ENCODE data around the gene HAGH.

- TF ChIP-seq RARB (CRISPR knock-in tag; IDR thresholded peaks at IDR 0.05) (no peak), PATZ1 (CRISPR knock-in tag; IDR thresholded peaks at IDR 0.05; ENCODE audit: borderline replicate concordance) (no peak), GLIS3 (CRISPR knock-in tag; IDR thresholded peaks at IDR 0.05) (no peak), OSR1 (CRISPR knock-in tag; IDR thresholded peaks at IDR 0.05) (no peak), ARNTL (CRISPR knock-in tag; IDR thresholded peaks at IDR 0.05; ENCODE audit: borderline replicate concordance, low read depth) (no peak), ESRRG (CRISPR knock-in tag; IDR thresholded peaks at IDR 0.05) (no peak), ISL1 (CRISPR knock-in tag; IDR thresholded peaks at IDR 0.05) (no peak), TCF4 (CRISPR knock-in tag; IDR thresholded peaks at IDR 0.05; ENCODE audit: borderline replicate concordance) (no peak)
Observed at GRCh38 chr16:1776672-1776955, 50.0 kb downstream of the HAGH start.
